GM23338 (cell line): ENCODE results near the gene KRT32. TPM values are rescaled to one million over a fixed set of nuclear protein-coding genes. Genes with fewer than 3 reads are reported as not detected.

ENCODE experiments used
- ATAC-seq: fragments of 200-7000 bp; cut with Tn5 transposase; 3 replicates; pipeline ENCODE4 v1.9.1; 2020
- DNase-seq: peaks from one replicate; pipeline ENCODE4 v3.0.0-alpha.2; 2015; ENCODE audit warnings: low spot score
- H2AFZ ChIP-seq: fragments of 200-600 bp; sonication (generic); 2 replicates; pipeline ENCODE4 v1.8.0; 2016; ENCODE audit warnings: antibody characterized with exemption, mild to moderate bottlenecking, moderate library complexity
- H3F3A ChIP-seq: fragments of 200-600 bp; sonication (generic); replicated peaks from 2 replicates; pipeline ENCODE4 v1.8.0; 2017; ENCODE audit warnings: antibody characterized with exemption, mixed run types, low read depth
- H3K27ac ChIP-seq: fragments of 200-600 bp; sonication (generic); 2 replicates; pipeline ENCODE4 v1.6.1; 2016; ENCODE audit warnings: low read depth
- H3K27me3 ChIP-seq: fragments of 200-600 bp; sonication (generic); 2 replicates; pipeline ENCODE4 v1.8.0; 2016; ENCODE audit warnings: mild to moderate bottlenecking, mixed run types, moderate library complexity; ENCODE audit not compliant: insufficient read depth
- H3K36me3 ChIP-seq: fragments of 200-600 bp; sonication (generic); 2 replicates; pipeline ENCODE4 v1.8.0; 2016; ENCODE audit warnings: mild to moderate bottlenecking; ENCODE audit not compliant: insufficient read depth
- H3K4me1 ChIP-seq: fragments of 200-600 bp; sonication (generic); 2 replicates; pipeline ENCODE4 v1.8.0; 2016; ENCODE audit warnings: mild to moderate bottlenecking, moderate library complexity; ENCODE audit not compliant: insufficient read depth
- H3K4me2 ChIP-seq: fragments of 200-600 bp; sonication (generic); 2 replicates; pipeline ENCODE4 v1.7.1; 2017; ENCODE audit warnings: mixed run types
- H3K4me3 ChIP-seq: fragments of 200-600 bp; sonication (generic); 2 replicates; pipeline ENCODE4 v1.6.1; 2016; ENCODE audit warnings: mixed run types
- H3K79me2 ChIP-seq: fragments of 200-600 bp; sonication (generic); replicated peaks from 2 replicates; pipeline ENCODE4 v1.8.0; 2017; ENCODE audit warnings: mild to moderate bottlenecking; ENCODE audit not compliant: insufficient read depth
- H3K9me2 ChIP-seq: fragments of 200-600 bp; sonication (generic); 2 replicates; pipeline ENCODE4 v1.8.0; 2017; ENCODE audit not compliant: insufficient read depth
- H4K20me1 ChIP-seq: fragments of 200-600 bp; sonication (generic); replicated peaks from 2 replicates; pipeline ENCODE4 v1.8.0; 2017; ENCODE audit warnings: mild to moderate bottlenecking; ENCODE audit not compliant: insufficient read depth
- H3K27ac Mint-ChIP-seq: 2 replicates; pipeline ENCODE4 v1.8.0; 2020; ENCODE audit warnings: inconsistent platforms, mild to moderate bottlenecking, moderate library complexity, mixed read lengths
- H3K27me3 Mint-ChIP-seq: 3 replicates; pipeline ENCODE4 v1.8.0; 2022; ENCODE audit warnings: low read depth, mild to moderate bottlenecking, moderate library complexity, mixed read lengths, inconsistent platforms; ENCODE audit not compliant: insufficient read depth, poor library complexity
- H3K36me3 Mint-ChIP-seq: 3 replicates; pipeline ENCODE4 v1.8.0; 2021; ENCODE audit warnings: low read depth, mild to moderate bottlenecking, inconsistent platforms, moderate library complexity, mixed read lengths
- H3K4me1 Mint-ChIP-seq: 3 replicates; pipeline ENCODE4 v1.8.0; 2020; ENCODE audit warnings: mild to moderate bottlenecking, inconsistent platforms, mixed read lengths
- H3K4me3 Mint-ChIP-seq: 3 replicates; pipeline ENCODE4 v1.8.0; 2021; ENCODE audit warnings: moderate library complexity, mild to moderate bottlenecking, inconsistent platforms, mixed read lengths
- H3K9me3 Mint-ChIP-seq: 3 replicates; pipeline ENCODE4 v1.8.0; 2020; ENCODE audit warnings: moderate library complexity, mild to moderate bottlenecking, inconsistent platforms, mixed read lengths
- CTCF ChIP-seq, 2 experiments: fragments of 200-600 bp in 1 of 2; sonication (generic) in 1 of 2; conservative IDR thresholded peaks; 2 replicates each; pipeline versions ENCODE4 v1.5.1 to v1.6.1; 2016 to 2017; ENCODE audit warnings: antibody characterized with exemption in 2 of 2, low read depth in 2 of 2, mild to moderate bottlenecking in 2 of 2, moderate library complexity in 1 of 2
- ETS1 ChIP-seq: IDR thresholded peaks from 2 replicates; pipeline ENCODE4 v1.6.1; 2016; ENCODE audit warnings: antibody characterized with exemption
- EZH2 ChIP-seq: fragments of 200-600 bp; sonication (generic); IDR thresholded peaks from one replicate; pipeline ENCODE4 v1.8.0; 2017; ENCODE audit warnings: antibody characterized with exemption, mild to moderate bottlenecking, low read depth; ENCODE audit not compliant: unreplicated experiment
- EZH2phosphoT487 ChIP-seq: fragments of 200-600 bp; sonication (generic); IDR thresholded peaks from one replicate; pipeline ENCODE4 v1.8.1; 2018; ENCODE audit warnings: antibody characterized with exemption; ENCODE audit not compliant: unreplicated experiment
- JUNB ChIP-seq: IDR thresholded peaks from one replicate; pipeline ENCODE4 v1.6.1; 2016; ENCODE audit warnings: antibody characterized with exemption; ENCODE audit not compliant: unreplicated experiment
- NANOG ChIP-seq: IDR thresholded peaks from 2 replicates; pipeline ENCODE4 v1.6.1; 2016; ENCODE audit warnings: antibody characterized with exemption, borderline replicate concordance
- REST ChIP-seq: IDR thresholded peaks from one replicate; pipeline ENCODE4 v1.6.1; 2018; ENCODE audit warnings: antibody characterized with exemption; ENCODE audit not compliant: unreplicated experiment
- STAT1 ChIP-seq: IDR thresholded peaks from one replicate; pipeline ENCODE4 v1.6.1; 2016; ENCODE audit warnings: antibody characterized with exemption; ENCODE audit not compliant: unreplicated experiment
- ZNF114 ChIP-seq: fragments of 250-450 bp; sonication (Bioruptor Pico); IDR thresholded peaks from 2 replicates; pipeline ENCODE4 v1.5.0; 2020; ENCODE audit warnings: mild to moderate bottlenecking, moderate library complexity
- ZNF331 ChIP-seq: fragments of 250-450 bp; sonication (Bioruptor Pico); IDR thresholded peaks from 2 replicates; pipeline ENCODE4 v1.5.0; 2020; ENCODE audit warnings: low read depth, mild to moderate bottlenecking, moderate library complexity
- polyA plus RNA-seq: library from polyadenylated mRNA; unstranded; fragments of >200 nt; fragmentation: Nextera tagmentation; extraction: Ambion mirVana; gene quantifications from 2 replicates; pipeline ENCODE4 v1.2.1, GENCODE V29; 2016
- total RNA-seq: library from RNA; depleted of rRNA; stranded (reverse); fragments of >200 nt; shearing (Covaris generic); gene quantifications from 2 replicates; pipeline ENCODE4 v1.2.3, GENCODE V29; 2014

The KRT32 gene
- total and polyA plus RNA-seq, 2 experiments from 2014 or later: not detected

DNA sequence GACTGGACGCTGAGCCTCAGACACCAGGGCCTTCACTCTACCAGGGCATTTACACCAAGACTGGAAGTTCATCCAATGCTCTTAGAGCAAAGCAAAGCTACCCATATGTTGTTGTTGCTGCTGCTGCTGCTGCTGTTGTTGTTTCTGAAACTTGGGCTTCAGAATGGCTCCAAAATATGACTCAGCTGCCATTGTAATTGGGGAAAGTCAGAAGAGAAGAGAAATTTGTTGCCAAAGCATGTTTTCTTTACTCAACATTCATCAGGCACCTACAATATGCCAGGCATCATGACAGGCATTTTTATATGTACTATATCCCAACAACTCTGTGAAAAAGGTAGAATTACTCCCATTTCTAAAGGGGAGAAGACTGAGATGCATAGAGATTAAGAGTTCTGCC lies 11.9 kb downstream of the KRT32 start:
- no peak overlapping the region for H2AFZ ChIP-seq
- no peaks in the 10 kb centered on the region for H3K4me1 Mint-ChIP-seq
- H3K9me2 ChIP-seq: no peaks in the 10 kb centered on the region
- peaks cover 2% of the 10 kb centered on the region for H3K27me3 Mint-ChIP-seq
- no peak overlapping the region for H3K4me2 ChIP-seq
- H3K27ac ChIP-seq: no peak overlapping the region
- DNase-seq: no peak
- H3K27ac Mint-ChIP-seq: no peak overlapping the region
- H3F3A ChIP-seq: no peaks in the 10 kb centered on the region
- H3K4me3 ChIP-seq: no peak overlapping the region
- no peaks in the 10 kb centered on the region for H3K79me2 ChIP-seq
- H3K9me3 Mint-ChIP-seq: peaks cover 19% of the 10 kb centered on the region; the same call in 2 of the 3 replicates
- H3K4me1 ChIP-seq: no peaks in the 10 kb centered on the region
- no peak overlapping the region for H3K4me3 Mint-ChIP-seq
- H3K36me3 Mint-ChIP-seq: peaks cover 2% of the 10 kb centered on the region; the same call in 1 of the 3 replicates
- no peaks in the 10 kb centered on the region; the same call in 1 of the 2 replicates for H3K36me3 ChIP-seq
- ATAC-seq: no peak
- no peak for TF ChIP-seq STAT1
- TF ChIP-seq ZNF114: no peak
- TF ChIP-seq NANOG: no peak
- TF ChIP-seq REST: no peak
- TF ChIP-seq JUNB: no peak
- no peak for TF ChIP-seq ZNF331 (CRISPR knock-in tag)
- no peak for TF ChIP-seq EZH2phosphoT487
- no peak for TF ChIP-seq EZH2
- TF ChIP-seq CTCF (conservative IDR thresholded peaks at IDR 0.05; ENCODE audit: low read depth in 2 of 2): no peak
- no peak for TF ChIP-seq ETS1
- H3K27me3 ChIP-seq: no peaks in the 10 kb centered on the region
- no peaks in the 10 kb centered on the region for H4K20me1 ChIP-seq

GRCh38 chr17:41453066-41453465 lies 14.1 kb downstream of the KRT32 start:
- Mint-ChIP-seq H3K27ac (no peak overlapping the region), H3K4me1 (no peaks in the 10 kb centered on the region), H3K9me3 (peaks cover 19% of the 10 kb centered on the region; the same call in 2 of the 3 replicates), H3K27me3 (peaks cover 4% of the 10 kb centered on the region), H3K36me3 (peaks cover 2% of the 10 kb centered on the region; the same call in 1 of the 3 replicates), H3K4me3 (no peak overlapping the region)
- Histone ChIP-seq H3K4me1 (no peaks in the 10 kb centered on the region), H3K27me3 (no peaks in the 10 kb centered on the region), H3K4me3 (no peak overlapping the region), H3K27ac (no peak overlapping the region), H3K36me3 (no peaks in the 10 kb centered on the region; the same call in 1 of the 2 replicates), H2AFZ (no peak overlapping the region), H4K20me1 (no peaks in the 10 kb centered on the region), H3K9me2 (no peaks in the 10 kb centered on the region), H3K4me2 (no peak overlapping the region), H3F3A (no peaks in the 10 kb centered on the region), H3K79me2 (no peaks in the 10 kb centered on the region)
- ATAC-seq: no peak
- DNase-seq: no peak
- TF ChIP-seq ETS1 (no peak), CTCF (conservative IDR thresholded peaks at IDR 0.05; ENCODE audit: low read depth in 2 of 2) (no peak), EZH2phosphoT487 (no peak), REST (no peak), NANOG (no peak)
